Measurements from ENCODE around the gene SPATS2L. TPM values are rescaled to one million over a fixed set of nuclear protein-coding genes. Genes with fewer than 3 reads are reported as not detected.
A peak's percentile ranks its signal among the peaks of the same experiment; 100 is the strongest.

The SPATS2L gene
- total and polyA plus RNA-seq, 2 of the 13 experiments (the other 11 are each of a cell fraction or from before 2014, with no cell fraction given), result 154 to 212 TPM

GRCh38 chr2:200525882-200526651 lies 219.6 kb downstream of the SPATS2L start, which contains the start of gene SGO2 (continued):
- TF ChIP-seq SNRNP70 (IDR thresholded peaks at IDR 0.05; ENCODE audit: low read depth, low read length) (no peak), RBM22 (optimal IDR thresholded peaks at IDR 0.05; ENCODE audit: low read length) (no peak), YEATS4 (CRISPR knock-in tag; IDR thresholded peaks at IDR 0.05; ENCODE audit: borderline replicate concordance) (peak; percentile 83), ELF1 (CRISPR knock-in tag; IDR thresholded peaks at IDR 0.05) (peak; percentile 98), CBFB (CRISPR knock-in tag; IDR thresholded peaks at IDR 0.05) (peak; percentile 89), ATF7 (IDR thresholded peaks at IDR 0.05) (no peak), ATF7 (CRISPR knock-in tag; IDR thresholded peaks at IDR 0.05) (no peak; the same call in none of the 2 replicates), ZNF441 (CRISPR knock-in tag; IDR thresholded peaks at IDR 0.05; ENCODE audit: borderline replicate concordance) (no peak), HNF4G (IDR thresholded peaks at IDR 0.05; ENCODE audit: borderline replicate concordance, low read depth, low read length) (no peak), HNF4G (CRISPR knock-in tag; IDR thresholded peaks at IDR 0.05; ENCODE audit: borderline replicate concordance, low read depth) (no peak), MEIS2 (CRISPR knock-in tag; IDR thresholded peaks at IDR 0.05) (peak; percentile 83), E2F2 (CRISPR knock-in tag; IDR thresholded peaks at IDR 0.05; ENCODE audit: borderline replicate concordance) (peak; percentile 89; the same call in 1 of the 2 replicates), ZNF274 (CRISPR knock-in tag; IDR thresholded peaks at IDR 0.05) (peak; percentile 94), ZNF619 (CRISPR knock-in tag; IDR thresholded peaks at IDR 0.05) (0 out of 2 replicates have a peak, but pooled peaks have one; percentile 65), GABPA (IDR thresholded peaks at IDR 0.05; ENCODE audit: low read depth, low read length) (peak; percentile 90), GABPA (CRISPR knock-in tag; IDR thresholded peaks at IDR 0.05; ENCODE audit: low read depth) (peak; percentile 99), FUBP1 (CRISPR knock-in tag; IDR thresholded peaks at IDR 0.05; ENCODE audit: borderline replicate concordance) (no peak), SALL1 (CRISPR knock-in tag; IDR thresholded peaks at IDR 0.05) (peak; percentile 92), SMARCC2 (IDR thresholded peaks at IDR 0.05) (no peak), ZBTB7A (CRISPR knock-in tag; IDR thresholded peaks at IDR 0.05) (no peak), NONO (IDR thresholded peaks at IDR 0.05) (no peak), NONO (CRISPR knock-in tag; conservative IDR thresholded peaks at IDR 0.05) (peak; percentile 80)
- TF ChIP-seq, protein P1, sequence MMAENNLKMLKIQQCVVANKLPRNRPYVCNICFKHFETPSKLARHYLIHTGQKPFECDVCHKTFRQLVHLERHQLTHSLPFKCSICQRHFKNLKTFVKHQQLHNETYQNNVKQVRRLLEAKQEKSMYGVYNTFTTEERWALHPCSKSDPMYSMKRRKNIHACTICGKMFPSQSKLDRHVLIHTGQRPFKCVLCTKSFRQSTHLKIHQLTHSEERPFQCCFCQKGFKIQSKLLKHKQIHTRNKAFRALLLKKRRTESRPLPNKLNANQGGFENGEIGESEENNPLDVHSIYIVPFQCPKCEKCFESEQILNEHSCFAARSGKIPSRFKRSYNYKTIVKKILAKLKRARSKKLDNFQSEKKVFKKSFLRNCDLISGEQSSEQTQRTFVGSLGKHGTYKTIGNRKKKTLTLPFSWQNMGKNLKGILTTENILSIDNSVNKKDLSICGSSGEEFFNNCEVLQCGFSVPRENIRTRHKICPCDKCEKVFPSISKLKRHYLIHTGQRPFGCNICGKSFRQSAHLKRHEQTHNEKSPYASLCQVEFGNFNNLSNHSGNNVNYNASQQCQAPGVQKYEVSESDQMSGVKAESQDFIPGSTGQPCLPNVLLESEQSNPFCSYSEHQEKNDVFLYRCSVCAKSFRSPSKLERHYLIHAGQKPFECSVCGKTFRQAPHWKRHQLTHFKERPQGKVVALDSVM (CRISPR knock-in tag; IDR thresholded peaks at IDR 0.05), result no peak
